ENCODE measurements around the gene TMEM11. TPM values are rescaled to one million over a fixed set of nuclear protein-coding genes. Genes with fewer than 3 reads are reported as not detected.
"Not testable (repeated sequence)": the region's sequence is repeated elsewhere in the genome, so short reads cannot be mapped to it uniquely, and the experiment has no call there.

TMEM11 gene
- total RNA-seq, 1 experiment from 2014 or later = 26.1 TPM

DNA sequence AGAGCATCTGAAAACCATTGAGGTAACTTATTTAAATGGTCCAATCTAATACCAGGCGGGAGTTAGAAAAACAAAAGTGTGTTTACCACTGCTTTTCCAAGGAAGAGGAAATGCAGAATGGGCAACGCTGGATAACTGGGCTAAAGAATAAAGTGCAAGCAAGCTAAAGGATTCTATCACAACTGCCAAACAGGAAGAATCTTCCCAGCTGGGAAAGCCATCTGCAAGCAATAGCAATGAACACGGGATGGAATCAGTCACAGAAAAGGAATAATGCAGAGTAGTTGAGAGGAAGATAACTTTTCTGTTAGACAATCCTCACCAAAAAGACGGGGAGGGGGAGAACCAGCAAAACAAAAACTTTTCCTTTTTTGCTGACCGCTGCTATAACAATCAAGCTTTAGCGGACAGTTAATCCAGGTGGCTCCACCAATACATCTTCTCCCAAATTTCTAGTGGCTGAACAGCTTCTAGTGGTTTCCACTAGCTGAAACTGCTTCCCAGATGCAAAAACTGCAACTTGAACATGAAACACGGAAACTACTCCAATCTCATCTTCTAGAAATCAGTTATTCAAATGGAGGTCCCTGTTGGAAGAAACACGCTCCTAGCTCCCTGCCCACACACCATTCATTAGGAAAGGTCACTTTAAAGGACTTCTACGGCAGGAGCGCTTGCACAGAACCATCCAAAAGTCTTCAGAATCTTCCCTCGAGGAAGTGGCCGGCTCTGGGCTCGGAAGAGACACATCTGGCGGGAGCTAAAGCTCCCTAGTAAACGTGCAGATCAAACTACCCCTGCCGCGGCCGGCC lies 929 bp downstream of the TMEM11 start:
- DNase-seq (ENCODE audit: low read depth) = no peak

GRCh38 chr17:21211825-21212479 lies 2.0 kb downstream of the TMEM11 start:
- DNase-seq (ENCODE audit: low read depth) = no peak

- DNase-seq (ENCODE audit: low read depth) = no peak
These were observed 3.4 kb downstream of the TMEM11 start for GRCh38 chr17:21210411-21211076.

DNA sequence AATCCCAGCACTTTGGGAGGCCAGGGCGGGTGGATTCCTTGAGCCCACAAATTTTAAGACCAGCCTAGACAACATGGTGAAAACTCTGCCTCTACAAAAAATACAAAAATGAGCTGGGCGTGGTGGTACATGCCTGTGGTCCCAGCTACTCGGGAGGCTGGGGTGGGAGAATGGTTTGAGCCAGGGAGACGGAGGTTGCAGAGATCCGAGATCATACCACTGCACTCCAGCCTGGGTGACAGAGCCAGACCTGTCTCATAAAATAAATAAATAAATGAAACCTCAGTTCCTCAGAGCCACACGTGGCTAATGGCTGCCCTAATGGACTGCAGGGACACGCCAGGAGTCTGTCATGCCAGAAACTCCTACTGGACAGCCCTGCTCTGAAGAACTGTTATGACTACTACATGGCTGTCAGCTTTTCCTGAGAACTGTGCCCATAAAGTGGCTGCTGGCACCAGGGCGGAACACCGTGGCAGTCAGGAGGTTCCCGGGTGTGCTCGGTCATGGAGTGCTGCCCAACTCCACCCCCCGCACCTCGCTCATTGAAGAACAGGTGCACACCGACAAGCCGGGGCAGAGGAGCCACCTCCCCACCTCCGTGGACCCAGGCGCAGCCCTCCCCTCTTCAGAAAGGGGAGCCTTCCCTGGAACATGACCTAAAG lies 4.3 kb downstream of the TMEM11 start:
- no peak for DNase-seq (ENCODE audit: low read depth)

DNA sequence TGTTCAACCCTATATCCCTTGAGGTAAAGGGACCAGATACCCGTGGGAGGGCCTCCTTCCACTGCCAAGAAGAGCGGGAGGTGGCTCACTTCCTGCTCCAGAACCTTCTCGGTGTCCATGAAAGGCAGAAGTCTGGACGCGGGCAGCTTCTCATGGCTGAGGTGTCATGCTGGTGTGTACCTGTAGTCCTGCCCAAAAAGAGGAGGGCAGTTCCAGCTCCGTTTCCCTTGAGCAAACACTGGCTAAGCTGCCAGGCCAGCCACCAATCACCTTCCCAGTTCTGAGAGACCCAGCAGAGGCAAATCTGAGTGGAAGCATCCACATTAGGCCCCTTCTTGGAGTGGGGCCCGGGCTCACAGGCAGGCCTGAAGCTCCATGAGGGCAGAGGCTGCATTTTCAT lies 5.6 kb downstream of the TMEM11 start:
- DNase-seq (ENCODE audit: low read depth) = no peak

- no peak for DNase-seq (ENCODE audit: low read depth)
These were observed 9.0 kb downstream of the TMEM11 start for GRCh38 chr17:21204935-21205334.

DNA sequence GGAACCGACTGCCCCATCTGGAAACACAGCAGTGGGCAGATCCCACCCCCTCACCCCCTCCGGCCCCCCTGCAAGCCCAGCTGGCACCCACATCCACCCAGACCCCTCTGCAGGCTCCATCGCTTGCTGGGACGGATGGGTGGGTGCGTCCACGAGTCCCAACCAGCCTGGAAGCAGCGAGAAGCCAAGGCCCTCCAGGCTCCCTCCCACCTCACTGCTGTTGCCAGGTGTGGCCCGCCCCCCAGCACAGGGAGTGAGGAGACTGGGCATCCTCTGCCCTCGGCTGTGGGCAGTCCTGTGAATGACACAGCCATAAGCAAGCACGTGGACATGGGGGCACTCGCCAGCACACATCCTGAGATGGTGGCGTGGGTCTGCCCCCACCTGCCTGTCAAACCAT lies 11.4 kb downstream of the TMEM11 start:
- no peak for DNase-seq (ENCODE audit: low read depth)

- no peak for DNase-seq (ENCODE audit: low read depth)
These were observed 12.1 kb downstream of the TMEM11 start for GRCh38 chr17:21201874-21202273.

DNA sequence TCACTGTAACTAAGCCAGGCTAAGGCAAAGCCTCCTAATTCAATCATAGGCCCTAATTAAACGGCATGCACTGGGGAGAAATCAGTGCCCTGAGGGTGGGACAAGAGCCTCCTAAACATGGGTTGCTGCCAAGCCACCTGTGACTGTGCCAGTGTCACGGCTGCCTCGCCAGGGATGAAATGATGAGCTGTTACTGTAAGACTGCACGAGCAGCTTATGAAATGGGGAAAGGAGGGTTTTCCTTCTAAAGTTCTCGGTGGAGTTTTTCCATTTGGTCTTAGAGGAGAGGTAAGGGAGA lies 12.7 kb downstream of the TMEM11 start:
- peak; percentile 83 for DNase-seq (ENCODE audit: low read depth)

- DNase-seq (ENCODE audit: low read depth) = no peak
These were observed 13.2 kb downstream of the TMEM11 start for GRCh38 chr17:21200590-21201297.

GRCh38 chr17:21199856-21200255 lies 14.1 kb downstream of the TMEM11 start:
- DNase-seq (ENCODE audit: low read depth) = no peak

- DNase-seq (ENCODE audit: low read depth) = peak; percentile 86
These were observed 14.7 kb downstream of the TMEM11 start for GRCh38 chr17:21199311-21199710.

GRCh38 chr17:21198411-21198810 lies 15.6 kb downstream of the TMEM11 start:
- no peak for DNase-seq (ENCODE audit: low read depth)

DNA sequence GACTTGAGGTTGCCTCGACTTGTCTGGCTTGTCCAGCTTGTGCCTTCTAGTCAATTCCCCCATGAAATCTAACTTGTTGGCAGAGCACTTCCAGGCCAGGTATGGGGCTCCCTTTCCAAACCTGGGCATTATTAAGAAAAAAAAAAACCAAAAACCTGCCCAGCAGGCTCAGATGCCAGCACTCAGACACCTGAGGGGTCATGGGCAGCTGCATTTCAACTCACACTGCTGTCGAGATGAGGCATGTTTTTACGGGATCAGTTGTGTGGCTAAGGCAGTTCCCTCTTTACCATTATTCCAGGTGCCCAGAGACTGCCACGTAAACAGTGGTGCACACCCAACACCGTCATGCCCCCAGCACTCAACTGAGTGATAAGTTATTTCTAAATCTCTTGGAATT lies 17.8 kb downstream of the TMEM11 start:
- DNase-seq (ENCODE audit: low read depth) = no peak

- peak; percentile 71 for DNase-seq (ENCODE audit: low read depth)
These were observed 19.3 kb downstream of the TMEM11 start for GRCh38 chr17:21194703-21195102.

DNA sequence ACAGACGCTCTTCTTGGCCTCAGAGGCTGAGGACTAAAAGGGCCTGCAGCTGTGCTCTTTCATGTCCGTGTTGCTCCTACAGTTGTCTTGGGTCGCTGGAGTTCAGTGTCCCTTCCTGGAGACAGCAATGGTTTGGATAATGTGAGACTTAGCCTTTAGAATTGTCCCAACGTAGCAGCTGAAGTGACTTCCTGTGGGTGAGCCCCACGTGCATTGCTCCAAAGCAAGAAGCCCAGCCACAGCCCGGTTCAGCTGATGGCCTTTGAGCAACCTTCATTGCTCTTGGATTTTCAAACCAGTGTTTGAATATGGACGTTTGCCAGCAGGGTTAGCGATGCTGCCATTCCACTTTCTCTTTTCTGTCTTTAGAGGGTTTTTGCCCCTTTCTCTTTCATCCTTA lies 19.7 kb downstream of the TMEM11 start:
- peak; percentile 42 for DNase-seq (ENCODE audit: low read depth)

DNA sequence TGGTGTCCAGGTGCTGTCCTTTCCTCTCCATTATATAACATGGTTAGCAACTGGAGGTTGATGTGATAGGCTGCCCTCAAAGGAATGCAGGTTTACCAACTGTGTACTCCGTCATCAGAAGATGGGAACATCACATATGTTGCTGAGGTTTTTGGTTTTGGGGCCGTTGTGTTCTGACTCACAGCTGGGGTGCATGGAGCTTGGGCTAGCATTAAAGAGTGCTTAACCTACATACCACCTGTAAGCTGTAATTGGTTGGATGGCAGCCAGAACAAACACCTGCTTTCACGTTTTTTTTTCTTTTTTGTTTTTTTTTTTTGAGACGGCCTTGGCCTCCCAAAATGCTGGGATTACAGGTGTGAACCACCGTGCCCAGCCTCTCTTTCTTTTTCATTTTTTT lies 20.9 kb downstream of the TMEM11 start:
- DNase-seq (ENCODE audit: low read depth) = no peak

DNA sequence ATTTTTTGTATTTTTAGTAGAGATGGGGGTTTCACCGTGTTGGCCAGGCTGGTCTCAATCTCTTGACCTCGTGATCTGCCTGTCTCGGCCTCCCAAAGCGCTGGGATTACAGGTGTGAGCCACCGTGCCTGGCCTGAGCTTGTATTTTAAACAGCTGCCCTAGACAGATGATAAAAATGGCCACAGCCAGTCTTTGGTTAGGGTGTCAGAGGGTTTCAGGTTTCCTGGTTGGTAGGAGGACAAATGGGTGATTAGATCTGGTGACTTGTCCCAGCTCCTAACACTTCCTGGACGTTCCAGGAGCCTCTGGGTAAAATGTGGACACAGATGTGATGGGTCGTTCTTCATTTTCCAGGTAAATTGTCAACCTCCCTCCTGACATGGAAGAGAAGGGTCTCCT lies 21.5 kb downstream of the TMEM11 start:
- DNase-seq (ENCODE audit: low read depth) = not testable (repeated sequence)

- no peak for DNase-seq (ENCODE audit: low read depth)
These were observed 22.3 kb downstream of the TMEM11 start for GRCh38 chr17:21191698-21192097.

DNA sequence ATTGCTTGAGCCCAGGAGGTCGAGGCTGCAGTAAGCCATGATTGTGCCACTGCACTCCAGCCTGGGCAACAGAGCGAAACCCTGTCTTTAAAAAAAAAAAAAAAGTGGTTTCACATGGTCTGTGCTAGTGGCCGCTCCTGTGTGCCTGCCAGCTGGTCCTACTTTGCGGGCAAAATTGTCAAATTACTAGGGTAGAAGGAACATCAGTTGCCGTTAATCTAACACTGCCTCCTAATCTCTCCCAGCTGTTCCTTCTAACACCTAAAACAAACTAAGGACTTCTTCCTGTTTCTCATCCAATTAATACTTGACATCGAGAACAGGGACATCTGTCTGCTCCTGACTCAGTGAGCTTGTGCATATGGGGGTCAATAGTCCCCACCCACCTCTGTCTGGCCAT lies 23.9 kb downstream of the TMEM11 start:
- no peak for DNase-seq (ENCODE audit: low read depth)

GRCh38 chr17:21189361-21189760 lies 24.6 kb downstream of the TMEM11 start:
- DNase-seq (ENCODE audit: low read depth) = no peak
